Measurements from ENCODE around the gene ZBTB20. TPM values are rescaled to one million over a fixed set of nuclear protein-coding genes. Genes with fewer than 3 reads are reported as not detected.

ZBTB20 gene
- total RNA-seq, 1 experiment from 2014 or later: 25.9 TPM

GRCh38 chr3:114674036-114674435, 473.1 kb downstream of the ZBTB20 start:
- peak; percentile 39 for DNase-seq (ENCODE audit: low read depth)

GRCh38 chr3:114673481-114673880, 473.6 kb downstream of the ZBTB20 start:
- no peak for DNase-seq (ENCODE audit: low read depth)

DNA sequence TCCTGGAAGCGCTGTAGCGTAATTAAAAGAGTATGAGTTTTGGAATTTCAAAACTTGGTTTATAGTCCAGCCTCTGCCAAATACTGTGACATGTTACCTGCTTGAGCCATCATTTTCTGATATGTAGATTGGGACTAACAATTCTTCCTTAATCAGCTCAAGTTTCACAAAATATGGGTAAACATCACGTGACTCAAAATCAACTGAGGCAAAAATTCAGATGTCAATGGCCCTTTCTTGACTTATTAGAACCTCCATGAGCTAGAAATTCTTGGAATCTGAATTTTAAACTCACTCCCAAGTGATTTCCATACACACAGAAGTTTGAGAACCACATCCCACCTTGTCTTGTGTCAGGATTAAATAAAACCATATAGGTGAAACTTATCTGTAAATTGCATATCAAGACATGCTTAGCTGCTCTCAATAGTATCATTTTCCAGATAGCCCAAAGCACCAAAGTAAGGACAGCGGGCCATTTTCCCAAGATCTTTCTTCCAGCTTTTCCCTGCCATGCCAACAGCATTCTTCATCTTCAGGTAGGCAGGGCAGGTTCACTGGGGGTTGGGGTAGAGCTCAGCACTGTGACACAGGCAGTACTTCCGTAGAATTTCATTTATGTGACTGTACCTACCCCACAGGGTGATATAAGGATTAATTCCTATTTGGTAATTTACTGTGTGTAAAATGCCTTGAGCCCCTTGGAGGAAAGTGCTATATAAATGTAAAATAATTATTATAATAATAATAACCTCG, 474.2 kb downstream of the ZBTB20 start:
- DNase-seq (ENCODE audit: low read depth): no peak

DNA sequence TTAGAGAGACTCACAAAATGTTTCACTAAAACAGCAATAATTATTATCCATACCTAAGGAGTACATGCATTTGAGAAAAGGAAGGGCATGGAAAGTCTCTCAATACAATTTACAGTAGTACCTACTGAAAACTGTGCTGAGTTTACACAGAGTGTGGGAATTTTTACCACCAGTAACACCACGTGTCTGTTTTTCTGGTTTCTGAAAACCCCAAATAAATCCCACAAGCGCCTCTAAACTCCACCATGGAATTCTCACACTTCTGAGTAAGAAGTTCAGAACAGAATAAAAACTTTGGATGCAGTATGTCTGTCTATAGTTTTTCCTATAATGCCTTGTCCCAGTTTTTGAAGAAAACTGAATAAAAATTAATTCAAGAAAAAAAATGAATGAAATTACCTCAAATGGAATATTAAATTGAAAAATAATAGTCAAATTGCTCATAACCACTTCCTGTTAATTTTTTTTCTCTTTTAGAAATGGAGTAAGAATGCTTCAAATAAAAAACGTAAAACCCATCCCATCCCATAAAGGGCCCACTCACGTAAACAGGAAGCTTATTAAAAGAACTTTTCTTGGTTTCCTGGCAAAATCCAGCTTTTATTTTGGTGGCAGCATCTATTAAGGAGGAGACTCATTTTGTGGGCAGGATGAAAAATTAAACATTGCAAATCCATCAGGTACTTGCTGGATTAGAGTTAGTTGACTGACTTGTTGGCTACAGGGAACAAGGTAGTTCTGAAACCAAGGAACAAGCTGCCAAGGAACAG, 475.2 kb downstream of the ZBTB20 start:
- peak; percentile 82 for DNase-seq (ENCODE audit: low read depth)

GRCh38 chr3:114669614-114670013, 477.5 kb downstream of the ZBTB20 start:
- no peak for DNase-seq (ENCODE audit: low read depth)

DNA sequence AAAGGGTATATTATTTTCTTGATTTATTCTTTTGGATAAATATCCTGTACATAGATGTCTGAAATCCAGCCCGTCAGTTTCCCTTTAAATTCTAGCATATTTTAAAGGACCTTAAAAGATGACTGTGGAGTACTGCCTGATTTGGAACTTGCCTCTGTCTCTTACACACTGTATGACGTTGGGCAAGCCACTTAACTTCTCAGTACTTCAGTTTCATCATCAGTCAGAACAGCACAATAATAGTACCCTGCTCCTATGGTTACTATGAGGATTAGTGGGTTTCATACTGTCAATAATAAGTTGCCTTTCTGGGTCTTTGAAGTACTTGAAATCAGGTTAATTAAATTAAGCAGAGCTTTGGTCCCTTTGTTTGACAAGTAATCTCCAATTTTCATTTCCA, 479.0 kb downstream of the ZBTB20 start:
- DNase-seq (ENCODE audit: low read depth): no peak

- DNase-seq (ENCODE audit: low read depth): no peak
Measured at GRCh38 chr3:114666623-114667022, 480.5 kb downstream of the ZBTB20 start.

DNA sequence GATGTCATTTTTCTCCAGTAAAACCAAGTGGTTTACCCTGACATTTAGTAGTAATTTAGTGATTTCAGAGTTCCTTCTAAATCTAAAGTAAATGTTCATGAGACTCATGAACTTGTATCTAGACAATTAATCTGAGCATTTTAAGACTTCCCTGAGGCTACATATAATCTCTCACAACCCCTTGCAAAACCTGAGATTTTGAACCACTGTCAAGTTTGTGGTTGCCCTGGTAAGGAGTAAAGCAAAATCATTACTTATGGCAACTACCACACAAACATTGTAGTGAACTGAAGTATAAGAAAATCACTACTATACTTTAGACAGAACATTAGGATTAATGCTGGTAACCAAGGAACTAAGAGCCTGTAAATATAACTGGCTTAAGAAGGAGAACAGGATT, 483.1 kb downstream of the ZBTB20 start:
- peak; percentile 93 for DNase-seq (ENCODE audit: low read depth)

GRCh38 chr3:114660808-114661207, 486.3 kb downstream of the ZBTB20 start:
- DNase-seq (ENCODE audit: low read depth): peak; percentile 87

- peak; percentile 90 for DNase-seq (ENCODE audit: low read depth)
Measured at GRCh38 chr3:114660124-114660523, 487.0 kb downstream of the ZBTB20 start.

GRCh38 chr3:114659109-114660061, 487.7 kb downstream of the ZBTB20 start:
- DNase-seq (ENCODE audit: low read depth): peak; percentile 40

DNA sequence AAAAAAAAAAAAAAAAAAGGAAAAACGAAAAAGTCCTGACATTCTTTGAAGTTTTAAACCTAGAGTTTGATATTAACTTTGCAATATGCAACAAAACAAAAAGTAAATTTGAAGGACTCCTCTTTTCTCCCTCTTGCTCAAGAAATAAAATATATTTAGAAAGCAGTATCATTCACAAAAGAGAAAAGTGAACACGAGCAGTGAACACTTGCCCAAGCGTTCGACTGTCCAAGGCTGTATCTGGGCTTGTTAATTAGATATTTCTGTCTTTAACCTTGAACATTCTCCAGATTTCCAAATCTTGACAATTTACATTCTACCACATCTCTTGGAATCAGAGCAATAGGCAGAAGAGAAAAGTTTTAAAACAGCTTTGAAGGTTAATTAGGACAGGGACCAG, 495.5 kb downstream of the ZBTB20 start:
- no peak for DNase-seq (ENCODE audit: low read depth)

GRCh38 chr3:114650808-114651207, 496.3 kb downstream of the ZBTB20 start:
- peak; percentile 83 for DNase-seq (ENCODE audit: low read depth)

DNA sequence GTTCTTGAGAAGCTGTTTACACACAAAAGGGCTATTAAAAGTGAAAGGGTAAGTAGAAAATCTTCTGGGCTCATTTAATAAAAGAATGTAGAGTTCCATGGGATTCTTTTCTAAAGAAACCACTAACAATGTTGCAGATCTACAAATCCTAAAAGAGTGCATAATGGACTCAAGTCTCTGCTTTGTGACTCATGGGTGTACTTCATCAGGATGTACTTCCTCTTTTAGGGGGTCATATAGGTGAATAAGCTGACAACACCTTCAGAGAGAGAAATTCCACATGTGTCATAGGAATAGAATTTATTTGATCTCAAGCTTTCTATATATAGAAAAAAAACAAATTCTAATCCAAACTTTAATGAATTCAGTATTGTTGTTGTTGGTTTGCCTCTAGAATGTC, 497.8 kb downstream of the ZBTB20 start:
- DNase-seq (ENCODE audit: low read depth): peak; percentile 94

GRCh38 chr3:114646526-114646925, 500.6 kb downstream of the ZBTB20 start:
- DNase-seq (ENCODE audit: low read depth): no peak

DNA sequence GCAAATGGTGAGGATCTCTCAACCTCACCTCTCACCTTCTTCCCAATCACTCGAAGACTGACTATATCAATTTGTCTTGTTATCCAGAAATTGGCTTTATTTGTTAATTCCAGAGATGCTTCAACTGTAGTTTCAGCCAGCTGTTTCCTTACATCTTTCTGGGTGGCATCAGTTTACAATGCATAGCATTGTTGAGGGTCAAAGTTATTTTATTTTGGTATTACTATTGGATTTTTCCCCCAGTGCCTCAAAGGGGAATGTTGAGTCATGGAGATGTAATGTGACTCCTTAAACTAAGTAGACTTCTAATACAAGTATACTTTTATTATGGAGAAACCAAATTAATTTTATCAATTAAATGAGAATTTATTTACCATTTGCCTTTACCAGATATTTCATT, 501.7 kb downstream of the ZBTB20 start:
- DNase-seq (ENCODE audit: low read depth): peak; percentile 44

DNA sequence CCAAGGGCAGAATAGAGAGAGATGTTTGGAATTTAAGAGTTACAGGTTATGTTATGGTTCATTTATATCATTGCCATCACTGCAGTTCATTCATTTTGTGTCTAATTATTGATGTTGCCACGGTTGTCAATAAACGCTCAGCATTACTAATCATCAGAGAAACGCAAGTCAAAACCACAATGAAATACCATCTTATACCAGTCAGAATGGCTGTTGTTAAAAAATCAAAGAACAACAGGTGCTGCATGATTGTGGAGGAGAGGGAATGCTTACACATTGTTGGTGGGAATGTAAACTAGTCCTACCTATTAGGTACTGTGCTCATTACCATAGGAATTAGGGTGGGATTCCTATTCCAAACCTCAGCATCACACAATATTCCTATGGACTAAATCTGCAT, 502.7 kb downstream of the ZBTB20 start:
- peak; percentile 53 for DNase-seq (ENCODE audit: low read depth)

GRCh38 chr3:114642951-114643741, 503.9 kb downstream of the ZBTB20 start:
- no peak for DNase-seq (ENCODE audit: low read depth)

DNA sequence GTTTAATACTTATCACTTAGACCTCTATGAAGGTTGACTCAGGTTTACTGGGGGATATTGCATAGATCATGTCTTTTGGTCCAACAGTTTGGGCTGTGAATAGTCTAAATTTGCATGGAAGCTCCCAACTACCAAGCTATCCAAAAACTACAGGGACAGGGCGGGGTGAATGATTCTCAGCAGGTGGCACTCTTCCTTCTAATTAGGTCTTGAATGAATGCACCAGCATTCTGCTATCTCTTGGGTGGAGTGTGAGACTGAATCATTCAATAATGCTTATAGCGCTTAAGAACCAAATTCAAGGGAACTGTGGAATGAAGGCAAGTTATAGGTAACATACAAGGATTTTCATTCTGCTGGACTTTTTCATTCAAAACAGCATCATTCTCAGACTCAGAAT, 507.0 kb downstream of the ZBTB20 start:
- no peak for DNase-seq (ENCODE audit: low read depth)

- no peak for DNase-seq (ENCODE audit: low read depth)
Measured at GRCh38 chr3:114639171-114639570, 507.9 kb downstream of the ZBTB20 start.

GRCh38 chr3:114635878-114636277, 511.2 kb downstream of the ZBTB20 start:
- DNase-seq (ENCODE audit: low read depth): no peak
